IPS-18c (cell line): ENCODE data around the gene WFDC9.
"Not testable (repeated sequence)": the region's sequence is repeated elsewhere in the genome, so short reads cannot be mapped to it uniquely, and the experiment has no call there.

ENCODE experiments used
- H3K4me3 ChIP-seq: 2 replicates; pipeline ENCODE4 v1.7.0; 2013; ENCODE audit warnings: low read depth, mild to moderate bottlenecking, low read length, moderate library complexity; ENCODE audit not compliant: insufficient read depth
- H3K9me3 ChIP-seq: one replicate; pipeline ENCODE4 v1.6.1; 2013; ENCODE audit warnings: mild to moderate bottlenecking, low read length, moderate library complexity; ENCODE audit not compliant: control insufficient read depth, insufficient read depth

Gene WFDC9

DNA sequence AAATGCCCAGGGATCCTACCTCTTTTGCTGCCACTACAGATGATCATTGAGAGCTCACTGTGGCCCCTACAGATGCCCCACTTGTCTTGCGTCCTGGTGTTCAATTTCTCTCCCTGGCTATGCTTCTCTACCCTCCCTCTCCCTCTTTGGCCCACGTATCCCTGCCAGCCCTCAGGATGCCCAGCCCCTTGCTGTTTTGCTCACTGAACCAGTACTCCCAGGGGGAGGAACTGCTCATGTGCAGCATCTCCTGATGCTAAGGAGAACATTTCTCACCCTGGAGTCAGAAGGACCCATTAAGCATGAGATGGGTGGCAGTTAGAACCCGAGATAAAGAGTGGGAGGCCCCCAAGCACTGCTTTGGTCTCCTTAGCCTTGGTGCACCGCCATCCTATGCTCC is at the start of gene WFDC9:
Gene WFDC9, minus strand, starts transcription at position 101 of the 400 bp plus-strand sequence. CDS start 21,103 bp downstream, outside the sequence.
- H3K9me3 ChIP-seq = no peaks in the 10 kb centered on the region
- H3K4me3 ChIP-seq = no peak within 1 kb of the TSS

DNA sequence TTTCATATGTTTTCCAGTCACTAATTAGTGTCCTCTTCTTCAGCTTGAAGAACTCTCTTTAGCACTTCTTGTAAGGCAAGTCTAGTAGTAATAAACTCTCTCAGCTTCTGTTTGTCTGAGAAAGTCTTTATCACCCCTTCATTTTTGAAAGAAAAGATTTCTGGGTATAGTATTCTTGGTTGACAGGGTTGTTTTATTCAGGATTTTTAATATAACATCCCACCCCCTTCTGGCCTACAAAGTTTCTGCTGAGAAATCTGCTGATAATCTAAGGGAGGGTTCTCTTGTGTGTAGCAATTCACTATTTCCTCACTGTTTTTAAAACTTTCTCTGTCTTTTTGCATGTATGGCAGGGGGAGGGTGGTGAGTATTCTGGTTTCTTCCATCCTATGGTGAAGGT is 48.6 kb upstream of the WFDC9 start:
- peaks cover 3% of the 10 kb centered on the region for H3K9me3 ChIP-seq
- H3K4me3 ChIP-seq = no peak overlapping the region; the same call in 1 of the 2 replicates

- Histone ChIP-seq H3K4me3 (no peak overlapping the region), H3K9me3 (no peaks in the 10 kb centered on the region)
Measured at GRCh38 chr20:45672765-45673164, 41.7 kb upstream of the WFDC9 start.

DNA sequence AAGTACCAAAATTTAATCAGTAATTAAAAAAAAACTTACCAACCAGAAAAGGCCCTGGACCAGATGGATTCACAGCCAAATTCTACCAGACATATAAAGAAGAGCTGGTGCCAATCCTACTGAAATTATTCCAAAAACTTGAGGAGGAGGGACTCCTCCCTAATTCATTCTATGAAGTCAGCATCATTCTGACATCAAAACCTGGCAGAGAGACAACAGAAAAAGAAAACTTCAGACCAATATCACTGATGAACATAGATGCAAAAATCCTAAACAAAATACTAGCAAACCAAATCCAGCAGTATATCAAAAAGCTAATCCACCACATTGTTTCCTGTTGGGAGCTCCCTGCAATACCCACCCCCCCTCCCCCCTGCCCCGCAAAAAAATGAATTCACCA is 39.1 kb upstream of the WFDC9 start, which contains the start of gene WFDC11:
Gene WFDC11, minus strand, starts transcription at position 101 of the 400 bp plus-strand sequence. CDS start 19,639 bp downstream, outside the sequence.
- no peak within 1 kb of the TSS for H3K4me3 ChIP-seq
- no peaks in the 10 kb centered on the region for H3K9me3 ChIP-seq

- H3K4me3 ChIP-seq, H3K9me3 ChIP-seq: not testable (repeated sequence)
Measured at GRCh38 chr20:45657038-45657437, 26.0 kb upstream of the WFDC9 start.

DNA sequence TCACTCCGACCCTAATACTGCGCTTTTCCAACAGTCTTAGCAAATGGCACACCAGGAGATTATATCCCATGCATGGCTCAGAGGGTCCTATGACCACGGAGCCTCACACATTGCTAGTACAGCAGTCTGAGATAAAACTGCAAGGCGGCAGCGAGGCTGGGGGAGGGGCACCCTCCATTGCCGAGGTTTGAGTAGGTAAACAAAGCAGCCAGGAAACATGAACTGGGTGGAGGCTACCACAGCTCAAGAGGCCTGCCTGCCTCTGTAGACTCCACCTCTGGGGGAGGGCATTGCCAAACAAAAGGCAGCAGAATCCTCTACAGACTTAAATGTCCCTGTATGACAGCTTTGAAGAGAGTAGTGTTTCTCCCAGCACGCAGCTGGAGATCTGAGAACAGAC is 20.6 kb upstream of the WFDC9 start:
- not testable (repeated sequence) for H3K9me3 ChIP-seq, H3K4me3 ChIP-seq

GRCh38 chr20:45649312-45649863 is 18.3 kb upstream of the WFDC9 start:
- no peak overlapping the region for H3K4me3 ChIP-seq
- peaks cover 3% of the 10 kb centered on the region for H3K9me3 ChIP-seq

DNA sequence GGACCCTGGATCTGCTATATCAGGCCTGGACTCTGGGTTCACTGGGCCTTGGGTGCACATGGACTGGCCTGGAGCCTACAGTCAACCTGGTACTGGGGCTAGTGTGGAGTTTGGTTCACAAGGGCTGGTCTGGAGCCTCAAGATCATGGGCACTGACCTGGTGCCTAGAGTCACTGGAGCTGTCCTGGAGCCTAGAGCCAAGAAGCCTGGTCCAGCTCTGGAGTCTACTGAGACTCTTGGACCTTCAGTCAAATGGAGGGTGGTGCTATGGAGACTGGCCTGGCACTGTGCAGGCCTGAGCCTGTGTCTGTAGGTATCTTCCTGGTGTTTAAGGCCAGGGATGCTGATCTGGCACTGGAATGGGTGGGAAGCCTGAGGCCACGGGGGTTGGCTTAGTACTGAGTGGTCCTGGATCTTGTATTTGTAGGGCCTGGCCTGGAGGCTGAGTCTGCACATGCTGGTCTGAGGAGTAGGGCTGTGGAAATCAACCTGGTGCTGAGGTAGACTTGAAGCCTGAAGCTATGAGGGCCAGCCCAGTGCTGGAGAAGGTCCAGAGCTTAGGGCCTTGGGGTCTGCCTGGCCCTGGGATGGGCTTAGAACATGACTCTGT is 16.5 kb upstream of the WFDC9 start:
- Histone ChIP-seq H3K9me3 (peaks cover 3% of the 10 kb centered on the region), H3K4me3 (no peak overlapping the region; the same call in 1 of the 2 replicates)

- Histone ChIP-seq H3K4me3 (no peak overlapping the region; the same call in 1 of the 2 replicates), H3K9me3 (peaks cover 3% of the 10 kb centered on the region)
Measured at GRCh38 chr20:45646875-45647274, 15.8 kb upstream of the WFDC9 start.

GRCh38 chr20:45645869-45646268 is 14.8 kb upstream of the WFDC9 start:
- H3K4me3 ChIP-seq, H3K9me3 ChIP-seq: not testable (repeated sequence)

- not testable (repeated sequence) for H3K9me3 ChIP-seq, H3K4me3 ChIP-seq
Measured at GRCh38 chr20:45641076-45641475, 10.0 kb upstream of the WFDC9 start.

- no peak overlapping the region for H3K4me3 ChIP-seq
- H3K9me3 ChIP-seq = no peaks in the 10 kb centered on the region
Measured at GRCh38 chr20:45639687-45640086, 8.6 kb upstream of the WFDC9 start.

DNA sequence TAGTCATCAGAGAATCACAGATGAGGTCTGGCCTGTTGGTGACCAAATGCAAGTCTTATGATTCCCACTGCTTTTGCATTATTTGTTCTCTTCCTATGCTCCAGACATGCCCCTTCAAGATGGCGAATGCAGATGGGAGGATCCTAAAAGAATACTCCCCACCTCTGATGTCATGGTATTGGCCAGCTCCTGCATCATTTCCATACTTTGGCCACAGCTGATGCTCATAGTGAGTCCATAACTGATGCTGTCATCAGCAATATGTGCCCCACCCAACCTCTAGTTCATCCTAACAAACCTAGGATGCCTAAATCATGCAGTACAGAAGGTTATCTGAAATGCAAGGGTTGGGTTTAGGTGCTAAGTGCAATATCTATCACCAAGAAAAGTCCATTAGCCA is 5.4 kb upstream of the WFDC9 start:
- Histone ChIP-seq H3K4me3 (no peak overlapping the region), H3K9me3 (no peaks in the 10 kb centered on the region)

GRCh38 chr20:45630371-45630770 is 713 bp downstream of the WFDC9 start:
- Histone ChIP-seq H3K4me3 (no peak overlapping the region), H3K9me3 (no peaks in the 10 kb centered on the region)

GRCh38 chr20:45629496-45630100 is 1.5 kb downstream of the WFDC9 start, which contains the start of gene WFDC10A:
WFDC10A (plus strand) TSS chr20:45629739; CDS start chr20:45629814, 75 bp downstream.
- H3K4me3 ChIP-seq = no peak within 1 kb of the TSS

DNA sequence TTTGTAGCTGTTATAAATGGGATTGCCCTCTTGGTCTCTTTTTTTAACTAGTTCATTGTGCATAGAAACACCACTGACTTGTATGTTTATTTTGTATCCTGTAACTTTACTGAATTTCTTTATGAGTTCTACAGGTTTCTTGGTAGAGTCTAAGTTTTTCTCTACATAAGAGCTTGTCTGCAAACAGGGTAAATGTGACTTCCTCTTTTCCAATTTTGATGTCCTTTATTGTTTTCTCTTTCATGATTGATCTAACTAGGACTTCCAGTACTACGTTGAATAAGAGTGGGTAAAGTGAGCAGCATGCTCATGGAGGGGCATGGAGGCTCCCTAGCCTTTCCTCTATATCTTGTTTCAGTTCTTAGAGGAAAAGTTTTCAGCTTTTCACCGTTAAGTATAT is 4.5 kb downstream of the WFDC9 start:
- no peak overlapping the region for H3K4me3 ChIP-seq
- no peaks in the 10 kb centered on the region for H3K9me3 ChIP-seq

More at GRCh38 chr20:45629496-45630100, 1.5 kb downstream of the WFDC9 start, which contains the start of gene WFDC10A:
- H3K9me3 ChIP-seq = no peaks in the 10 kb centered on the region

DNA sequence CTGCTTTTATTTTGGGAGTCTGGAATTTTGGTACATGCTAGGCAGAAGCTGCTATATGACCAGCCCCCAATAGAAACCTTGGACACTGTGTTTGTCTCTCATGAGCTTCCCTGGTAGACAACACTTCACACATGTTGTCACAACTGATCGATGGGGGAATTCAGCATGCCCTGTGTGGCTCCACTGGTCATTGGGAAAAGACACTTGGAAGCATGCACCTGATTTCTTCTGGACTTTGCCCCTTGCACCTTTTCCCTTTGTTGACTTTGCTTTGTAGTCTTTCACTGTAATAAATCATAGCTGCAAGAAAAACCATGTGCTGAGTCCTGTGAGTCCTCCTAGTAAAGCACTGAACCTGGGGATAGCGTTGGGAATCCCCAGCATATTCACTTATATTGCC is 9.5 kb downstream of the WFDC9 start:
- Histone ChIP-seq H3K9me3 (no peaks in the 10 kb centered on the region), H3K4me3 (no peak overlapping the region)

DNA sequence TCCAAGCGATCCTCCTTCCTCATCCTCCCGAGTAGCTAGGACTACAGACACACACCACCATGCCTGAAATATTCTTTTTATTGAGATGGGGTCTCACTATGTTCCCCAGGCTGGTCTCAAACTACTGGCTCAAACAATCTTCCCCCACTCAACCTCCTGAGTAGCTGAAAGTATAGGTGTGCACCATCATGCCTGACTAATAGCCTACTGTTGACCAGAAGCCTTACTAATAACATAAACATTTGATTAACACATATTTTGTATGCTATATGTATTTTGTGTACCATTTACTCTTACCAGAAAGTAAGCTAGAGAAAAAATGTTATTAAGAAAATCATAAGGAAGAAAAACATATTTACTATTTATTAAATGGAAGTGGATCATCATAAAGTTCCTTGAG is 13.5 kb downstream of the WFDC9 start:
- Histone ChIP-seq H3K9me3 (no peaks in the 10 kb centered on the region), H3K4me3 (no peak overlapping the region)
